HG03108 (cell line): ENCODE data around the gene ITPR3.
A peak's percentile ranks its signal among the peaks of the same experiment; 100 is the strongest.

Source experiments
- ATAC-seq: cut with Tn5 transposase; IDR thresholded peaks from one replicate; pipeline ENCODE4 v1.9.1; 2021; ENCODE audit warnings: moderate library complexity; ENCODE audit not compliant: unreplicated experiment

ITPR3 gene

GRCh38 chr6:33683576-33684427 lies 62.7 kb downstream of the ITPR3 start:
- no peak for ATAC-seq

GRCh38 chr6:33684428-33684896 lies 63.3 kb downstream of the ITPR3 start:
- no peak for ATAC-seq

- no peak for ATAC-seq
Observed at GRCh38 chr6:33684983-33685382, 63.9 kb downstream of the ITPR3 start.

GRCh38 chr6:33685411-33686224 lies 64.5 kb downstream of the ITPR3 start:
- no peak for ATAC-seq

- ATAC-seq = no peak
Observed at GRCh38 chr6:33686225-33686924, 65.3 kb downstream of the ITPR3 start.

- ATAC-seq = no peak
Observed at GRCh38 chr6:33686981-33687975, 66.2 kb downstream of the ITPR3 start.

GRCh38 chr6:33688006-33688405 lies 66.9 kb downstream of the ITPR3 start:
- ATAC-seq = no peak

- ATAC-seq = no peak
Observed at GRCh38 chr6:33688451-33689147, 67.5 kb downstream of the ITPR3 start.

- no peak for ATAC-seq
Observed at GRCh38 chr6:33689148-33689494, 68.0 kb downstream of the ITPR3 start.

GRCh38 chr6:33689879-33690278 lies 68.8 kb downstream of the ITPR3 start:
- ATAC-seq = no peak

- no peak for ATAC-seq
Observed at GRCh38 chr6:33690766-33691165, 69.6 kb downstream of the ITPR3 start.

- no peak for ATAC-seq
Observed at GRCh38 chr6:33691456-33692077, 70.4 kb downstream of the ITPR3 start.

- no peak for ATAC-seq
Observed at GRCh38 chr6:33692078-33692759, 71.1 kb downstream of the ITPR3 start.

- peak; percentile 42 for ATAC-seq
Observed at GRCh38 chr6:33692760-33693158, 71.6 kb downstream of the ITPR3 start.

- peak; percentile 12 for ATAC-seq
Observed at GRCh38 chr6:33693186-33694105, 72.3 kb downstream of the ITPR3 start.

- ATAC-seq = no peak
Observed at GRCh38 chr6:33694401-33694931, 73.3 kb downstream of the ITPR3 start.

GRCh38 chr6:33694977-33695376 lies 73.9 kb downstream of the ITPR3 start:
- no peak for ATAC-seq
